WTC11 (cell line): ENCODE data around the gene DOCK1. TPM values are rescaled to one million over a fixed set of nuclear protein-coding genes. Genes with fewer than 3 reads are reported as not detected.

Experiments
- ATAC-seq: fragments of 200-7000 bp; cut with Tn5 transposase; 2 replicates; pipeline ENCODE4 v1.10.0; 2021; ENCODE audit warnings: mild to moderate bottlenecking, moderate library complexity
- CTCF ChIA-PET: fragments of 300-600 bp; sonication (Branson Sonifier 250); formaldehyde crosslinking; loops from one replicate; lab custom pipeline; 2021; ENCODE audit warnings: antibody characterized with exemption; lab: Charles Lee
- POLR2A ChIA-PET: fragments of 350-600 bp; sonication (Branson Sonifier 250); formaldehyde crosslinking; loops from one replicate; lab custom pipeline; 2021; ENCODE audit warnings: antibody characterized with exemption; lab: Charles Lee
- DNase-seq: peaks from one replicate; pipeline ENCODE4 v3.0.0; 2021; ENCODE audit warnings: low spot score
- H3K27ac Mint-ChIP-seq: 2 replicates; pipeline ENCODE4 v1.8.0; 2021; ENCODE audit warnings: mixed read lengths
- H3K27me3 Mint-ChIP-seq: 2 replicates; pipeline ENCODE4 v1.8.0; 2021; ENCODE audit warnings: low read depth, mild to moderate bottlenecking, moderate library complexity, mixed read lengths
- H3K36me3 Mint-ChIP-seq: 2 replicates; pipeline ENCODE4 v1.8.0; 2021; ENCODE audit warnings: mixed read lengths
- H3K4me1 Mint-ChIP-seq: 2 replicates; pipeline ENCODE4 v1.8.0; 2022; ENCODE audit warnings: mixed read lengths
- H3K4me3 Mint-ChIP-seq: 2 replicates; pipeline ENCODE4 v1.8.0; 2021; ENCODE audit warnings: mild to moderate bottlenecking, moderate library complexity, mixed read lengths
- H3K9me3 Mint-ChIP-seq: 2 replicates; pipeline ENCODE4 v1.8.0; 2021; ENCODE audit warnings: mixed read lengths
- AFF4 ChIP-seq: sonication (generic); formaldehyde crosslinking; IDR thresholded peaks from 2 replicates; pipeline ENCODE4 v1.8.1; 2023; ENCODE audit warnings: mild to moderate bottlenecking, missing genetic modification reagents, borderline replicate concordance
- ATF6 ChIP-seq: sonication (generic); formaldehyde crosslinking; IDR thresholded peaks from 2 replicates; pipeline ENCODE4 v1.8.1; 2023; ENCODE audit warnings: mild to moderate bottlenecking, missing genetic modification reagents
- CREM ChIP-seq: sonication (generic); formaldehyde crosslinking; IDR thresholded peaks from 2 replicates; pipeline ENCODE4 v1.8.1; 2022; ENCODE audit warnings: mild to moderate bottlenecking, missing genetic modification reagents, moderate library complexity
- E2F5 ChIP-seq: sonication (generic); formaldehyde crosslinking; IDR thresholded peaks from 2 replicates; pipeline ENCODE4 v1.8.1; 2022; ENCODE audit warnings: mild to moderate bottlenecking, moderate library complexity, missing genetic modification reagents
- EMX1 ChIP-seq: fragments of 250-450 bp; sonication (Bioruptor Pico); IDR thresholded peaks from 2 replicates; pipeline ENCODE4 v1.8.0; 2021; ENCODE audit warnings: mild to moderate bottlenecking
- FOXJ3 ChIP-seq: sonication (generic); formaldehyde crosslinking; IDR thresholded peaks from 2 replicates; pipeline ENCODE4 v1.9.0; 2021; ENCODE audit warnings: missing genetic modification reagents, mild to moderate bottlenecking, borderline replicate concordance
- KAT7 ChIP-seq: sonication (generic); formaldehyde crosslinking; IDR thresholded peaks from 2 replicates; pipeline ENCODE4 v1.8.1; 2023; ENCODE audit warnings: missing genetic modification reagents, mild to moderate bottlenecking, borderline replicate concordance
- NFE2L1 ChIP-seq: sonication (generic); formaldehyde crosslinking; IDR thresholded peaks from 2 replicates; pipeline ENCODE4 v1.8.1; 2023; ENCODE audit warnings: missing genetic modification reagents
- NFYB ChIP-seq: sonication (generic); formaldehyde crosslinking; conservative IDR thresholded peaks from 2 replicates; pipeline ENCODE4 v1.8.0; 2022; ENCODE audit warnings: low read depth, missing genetic modification reagents
- NR3C1 ChIP-seq: sonication (generic); formaldehyde crosslinking; conservative IDR thresholded peaks from 2 replicates; pipeline ENCODE4 v1.8.1; 2023; ENCODE audit warnings: low read depth, mild to moderate bottlenecking, missing genetic modification reagents
- PREB ChIP-seq: sonication (generic); formaldehyde crosslinking; IDR thresholded peaks from 2 replicates; pipeline ENCODE4 v1.8.1; 2022; ENCODE audit warnings: mild to moderate bottlenecking, missing genetic modification reagents, moderate library complexity, borderline replicate concordance
- RELA ChIP-seq: sonication (generic); formaldehyde crosslinking; IDR thresholded peaks from 2 replicates; pipeline ENCODE4 v1.8.1; 2022; ENCODE audit warnings: missing genetic modification reagents, mild to moderate bottlenecking, borderline replicate concordance
- SMAD3 ChIP-seq: sonication (generic); formaldehyde crosslinking; IDR thresholded peaks from 2 replicates; pipeline ENCODE4 v1.8.0; 2022; ENCODE audit warnings: missing genetic modification reagents, mild to moderate bottlenecking, borderline replicate concordance
- SMAD4 ChIP-seq: sonication (generic); formaldehyde crosslinking; IDR thresholded peaks from 2 replicates; pipeline ENCODE4 v1.8.0; 2022; ENCODE audit warnings: mild to moderate bottlenecking, missing genetic modification reagents
- SP1 ChIP-seq: sonication (generic); formaldehyde crosslinking; conservative IDR thresholded peaks from 2 replicates; pipeline ENCODE4 v1.8.1; 2022; ENCODE audit warnings: missing genetic modification reagents
- TEAD4 ChIP-seq: sonication (generic); formaldehyde crosslinking; IDR thresholded peaks from 2 replicates; pipeline ENCODE4 v1.8.0; 2022; ENCODE audit warnings: mild to moderate bottlenecking, missing genetic modification reagents
- USF2 ChIP-seq: sonication (generic); formaldehyde crosslinking; IDR thresholded peaks from 2 replicates; pipeline ENCODE4 v1.8.1; 2023; ENCODE audit warnings: mild to moderate bottlenecking, missing genetic modification reagents, moderate library complexity
- ZNF121 ChIP-seq: sonication (generic); formaldehyde crosslinking; IDR thresholded peaks from 2 replicates; pipeline ENCODE4 v1.8.0; 2023; ENCODE audit warnings: missing genetic modification reagents
- ZNF138 ChIP-seq: sonication (generic); formaldehyde crosslinking; conservative IDR thresholded peaks from 2 replicates; pipeline ENCODE4 v1.8.1; 2022; ENCODE audit warnings: mild to moderate bottlenecking, moderate library complexity, missing genetic modification reagents
- ZNF232 ChIP-seq: sonication (generic); formaldehyde crosslinking; IDR thresholded peaks from 2 replicates; pipeline ENCODE4 v1.8.0; 2022; ENCODE audit warnings: mild to moderate bottlenecking, missing genetic modification reagents
- ZNF423 ChIP-seq: fragments of 250-450 bp; sonication (Bioruptor Pico); IDR thresholded peaks from 2 replicates; pipeline ENCODE4 v2.1.2; 2022; ENCODE audit warnings: mild to moderate bottlenecking, moderate library complexity
- total RNA-seq: library from RNA; stranded (reverse); gene quantifications from 3 replicates; pipeline ENCODE4 v1.2.3, GENCODE V29; 2021
- TF ChIP-seq, protein P1 (sequence below): sonication (generic); formaldehyde crosslinking; IDR thresholded peaks from 2 replicates; pipeline ENCODE4 v1.8.1; 2023; ENCODE audit warnings: mild to moderate bottlenecking, missing genetic modification reagents
- TF ChIP-seq, protein P2 (sequence below): sonication (generic); formaldehyde crosslinking; IDR thresholded peaks from 2 replicates; pipeline ENCODE4 v1.8.0; 2022; ENCODE audit warnings: mild to moderate bottlenecking, missing genetic modification reagents

DOCK1 gene
- total RNA-seq, 1 experiment from 2014 or later = 52.1 TPM

- TF ChIP-seq PREB (CRISPR knock-in tag) (no peak), ZNF232 (no peak), EMX1 (CRISPR knock-in tag) (no peak), ATF6 (CRISPR knock-in tag) (no peak), ZNF423 (CRISPR knock-in tag) (no peak), FOXJ3 (no peak), NFYB (no peak)
- TF ChIP-seq, protein P1, sequence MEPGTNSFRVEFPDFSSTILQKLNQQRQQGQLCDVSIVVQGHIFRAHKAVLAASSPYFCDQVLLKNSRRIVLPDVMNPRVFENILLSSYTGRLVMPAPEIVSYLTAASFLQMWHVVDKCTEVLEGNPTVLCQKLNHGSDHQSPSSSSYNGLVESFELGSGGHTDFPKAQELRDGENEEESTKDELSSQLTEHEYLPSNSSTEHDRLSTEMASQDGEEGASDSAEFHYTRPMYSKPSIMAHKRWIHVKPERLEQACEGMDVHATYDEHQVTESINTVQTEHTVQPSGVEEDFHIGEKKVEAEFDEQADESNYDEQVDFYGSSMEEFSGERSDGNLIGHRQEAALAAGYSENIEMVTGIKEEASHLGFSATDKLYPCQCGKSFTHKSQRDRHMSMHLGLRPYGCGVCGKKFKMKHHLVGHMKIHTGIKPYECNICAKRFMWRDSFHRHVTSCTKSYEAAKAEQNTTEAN = no peak
- TF ChIP-seq, protein P2, sequence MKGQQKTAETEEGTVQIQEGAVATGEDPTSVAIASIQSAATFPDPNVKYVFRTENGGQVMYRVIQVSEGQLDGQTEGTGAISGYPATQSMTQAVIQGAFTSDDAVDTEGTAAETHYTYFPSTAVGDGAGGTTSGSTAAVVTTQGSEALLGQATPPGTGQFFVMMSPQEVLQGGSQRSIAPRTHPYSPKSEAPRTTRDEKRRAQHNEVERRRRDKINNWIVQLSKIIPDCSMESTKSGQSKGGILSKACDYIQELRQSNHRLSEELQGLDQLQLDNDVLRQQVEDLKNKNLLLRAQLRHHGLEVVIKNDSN (CRISPR knock-in tag) = no peak
Measured at GRCh38 chr10:126959906-126960685, 54.9 kb downstream of the DOCK1 start (continued).

DNA sequence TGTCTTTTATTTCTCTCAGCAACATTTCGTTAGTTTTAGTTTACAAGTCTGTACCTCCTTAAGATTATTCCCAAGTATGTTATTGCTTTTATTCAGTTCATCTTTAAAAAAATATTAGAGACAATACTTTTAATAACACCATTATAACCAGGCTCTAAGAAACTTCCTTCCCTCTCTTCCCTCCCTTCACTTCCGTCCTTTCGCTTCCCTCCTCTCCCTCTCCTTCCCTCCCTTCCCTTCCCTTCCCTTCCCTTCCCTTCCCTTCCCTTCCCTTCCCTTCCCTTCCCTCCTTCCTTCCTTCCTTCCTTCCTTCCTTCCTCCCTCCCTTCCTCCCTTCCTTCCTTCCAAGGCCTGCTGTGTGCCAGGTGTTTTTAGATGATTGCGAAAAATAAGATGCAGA lies 58.1 kb downstream of the DOCK1 start:
- H3K36me3 Mint-ChIP-seq = peaks cover 7% of the 10 kb centered on the region
- ATAC-seq (no peak), DNase-seq (no peak)
- POLR2A ChIA-PET = no interaction called here
- no peaks in the 10 kb centered on the region for H3K27me3 Mint-ChIP-seq
- H3K27ac Mint-ChIP-seq = no peak overlapping the region
- H3K4me3 Mint-ChIP-seq = no peak overlapping the region
- CTCF ChIA-PET = no interaction called here
- H3K4me1 Mint-ChIP-seq = peaks cover 53% of the 10 kb centered on the region
- H3K9me3 Mint-ChIP-seq = no peaks in the 10 kb centered on the region
- TF ChIP-seq E2F5 = no peak
- TF ChIP-seq NFE2L1 (CRISPR knock-in tag) = no peak
- no peak for TF ChIP-seq CREM (CRISPR knock-in tag)
- TF ChIP-seq AFF4 = no peak
- no peak for TF ChIP-seq SMAD3 (CRISPR knock-in tag)
- TF ChIP-seq ZNF121 (CRISPR knock-in tag) = no peak
- no peak for TF ChIP-seq SMAD4
- TF ChIP-seq RELA = no peak
- no peak for TF ChIP-seq KAT7 (CRISPR knock-in tag)
- TF ChIP-seq ZNF138 (CRISPR knock-in tag) = no peak
- no peak for TF ChIP-seq USF2 (CRISPR knock-in tag)
- no peak for TF ChIP-seq SP1
- TF ChIP-seq NFYB = no peak
- TF ChIP-seq NR3C1 (CRISPR knock-in tag) = no peak
- no peak for TF ChIP-seq TEAD4 (CRISPR knock-in tag)
- TF ChIP-seq, protein P1 = no peak
